Hepatocyte (in vitro differentiated cells): ENCODE data around the gene CYBA.

ENCODE experiments used
- CTCF ChIP-seq: fragments of 200-600 bp; sonication (generic); IDR thresholded peaks from 2 replicates; pipeline ENCODE4 v1.5.1; 2016; ENCODE audit warnings: antibody characterized with exemption, mild to moderate bottlenecking; ENCODE audit not compliant: poor library complexity
- EZH2phosphoT487 ChIP-seq: fragments of 200-600 bp; sonication (generic); IDR thresholded peaks from one replicate; pipeline ENCODE4 v1.6.1; 2018; ENCODE audit warnings: antibody characterized with exemption, mild to moderate bottlenecking, low read depth, moderate library complexity; ENCODE audit not compliant: unreplicated experiment, severe bottlenecking

DNA sequence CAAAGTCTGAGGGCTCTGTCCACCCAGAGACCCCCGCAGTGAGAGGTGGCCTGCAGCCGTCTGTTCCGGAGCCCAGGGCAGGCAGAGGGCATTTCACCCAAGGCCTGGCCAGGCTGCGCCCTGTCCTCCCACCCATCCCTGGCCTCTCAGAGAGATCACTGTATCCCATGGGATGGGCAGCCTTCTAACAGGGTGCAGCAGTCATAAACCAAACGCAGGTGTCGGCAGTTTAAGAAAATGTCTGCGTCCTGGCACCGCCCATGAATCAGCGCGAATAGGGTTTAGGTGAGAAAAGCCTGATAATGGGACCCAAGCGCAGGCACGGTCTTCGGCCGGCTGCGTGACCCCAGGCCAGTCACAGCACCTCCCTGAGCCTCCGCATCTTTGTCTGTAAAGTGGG, 5.4 kb downstream of the CYBA start:
- TF ChIP-seq CTCF (no peak), EZH2phosphoT487 (no peak)
